GM20000 (cell line): ENCODE measurements around the gene PHYHIPL.

ENCODE experiments used
- DNase-seq: peaks from one replicate; pipeline ENCODE4 v3.0.0; 2012; ENCODE audit warnings: low spot score
- TF ChIP-seq, protein P1 (sequence below): IDR thresholded peaks from 2 replicates; pipeline ENCODE4 v1.5.1; 2012; ENCODE audit warnings: mild to moderate bottlenecking, control low read depth; ENCODE audit errors: extremely low read depth, missing control alignments

Gene PHYHIPL

DNA sequence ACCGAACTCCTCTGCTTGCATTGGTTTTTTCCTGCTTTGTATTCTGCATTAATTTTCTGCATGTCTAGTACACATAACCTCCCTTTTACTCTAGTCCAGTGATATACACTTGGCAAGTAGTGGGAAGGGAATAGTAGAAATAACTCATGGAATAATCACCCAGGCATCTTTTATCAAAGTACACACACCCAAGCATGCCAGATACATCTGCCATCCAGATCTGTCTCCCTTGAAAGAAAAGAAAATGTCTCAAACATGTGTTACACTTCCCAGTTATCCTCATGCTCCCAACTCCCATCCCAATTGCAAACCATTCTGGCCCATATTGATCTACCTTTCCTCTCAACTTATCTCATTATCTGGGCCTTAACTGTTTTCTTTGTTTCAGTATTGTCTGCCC is 79.0 kb downstream of the PHYHIPL start:
- no peak for DNase-seq
- TF ChIP-seq, protein P1, sequence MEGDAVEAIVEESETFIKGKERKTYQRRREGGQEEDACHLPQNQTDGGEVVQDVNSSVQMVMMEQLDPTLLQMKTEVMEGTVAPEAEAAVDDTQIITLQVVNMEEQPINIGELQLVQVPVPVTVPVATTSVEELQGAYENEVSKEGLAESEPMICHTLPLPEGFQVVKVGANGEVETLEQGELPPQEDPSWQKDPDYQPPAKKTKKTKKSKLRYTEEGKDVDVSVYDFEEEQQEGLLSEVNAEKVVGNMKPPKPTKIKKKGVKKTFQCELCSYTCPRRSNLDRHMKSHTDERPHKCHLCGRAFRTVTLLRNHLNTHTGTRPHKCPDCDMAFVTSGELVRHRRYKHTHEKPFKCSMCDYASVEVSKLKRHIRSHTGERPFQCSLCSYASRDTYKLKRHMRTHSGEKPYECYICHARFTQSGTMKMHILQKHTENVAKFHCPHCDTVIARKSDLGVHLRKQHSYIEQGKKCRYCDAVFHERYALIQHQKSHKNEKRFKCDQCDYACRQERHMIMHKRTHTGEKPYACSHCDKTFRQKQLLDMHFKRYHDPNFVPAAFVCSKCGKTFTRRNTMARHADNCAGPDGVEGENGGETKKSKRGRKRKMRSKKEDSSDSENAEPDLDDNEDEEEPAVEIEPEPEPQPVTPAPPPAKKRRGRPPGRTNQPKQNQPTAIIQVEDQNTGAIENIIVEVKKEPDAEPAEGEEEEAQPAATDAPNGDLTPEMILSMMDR, result no peak

- no peak for DNase-seq
- TF ChIP-seq, protein P1, result no peak
These were observed 80.8 kb downstream of the PHYHIPL start for GRCh38 chr10:59257224-59257623.

DNA sequence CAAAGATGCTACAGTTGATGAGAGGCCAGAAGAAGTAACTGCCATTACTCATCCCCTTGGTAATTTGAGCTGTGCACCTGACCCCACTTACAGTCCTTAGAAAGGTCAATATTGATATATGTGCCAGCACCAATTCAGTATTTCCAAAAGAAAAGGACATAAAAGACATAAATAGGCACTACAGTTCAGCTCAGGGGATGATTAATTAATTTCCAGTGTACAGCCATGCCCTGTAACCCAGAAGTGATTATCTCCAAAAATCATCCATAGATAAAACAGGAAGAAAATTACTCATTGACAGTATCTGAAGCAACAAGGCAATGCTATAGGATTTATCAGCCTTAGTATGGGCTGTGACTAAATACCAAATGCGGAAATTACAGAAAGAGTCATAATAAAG is 82.4 kb downstream of the PHYHIPL start:
- DNase-seq, result no peak

DNA sequence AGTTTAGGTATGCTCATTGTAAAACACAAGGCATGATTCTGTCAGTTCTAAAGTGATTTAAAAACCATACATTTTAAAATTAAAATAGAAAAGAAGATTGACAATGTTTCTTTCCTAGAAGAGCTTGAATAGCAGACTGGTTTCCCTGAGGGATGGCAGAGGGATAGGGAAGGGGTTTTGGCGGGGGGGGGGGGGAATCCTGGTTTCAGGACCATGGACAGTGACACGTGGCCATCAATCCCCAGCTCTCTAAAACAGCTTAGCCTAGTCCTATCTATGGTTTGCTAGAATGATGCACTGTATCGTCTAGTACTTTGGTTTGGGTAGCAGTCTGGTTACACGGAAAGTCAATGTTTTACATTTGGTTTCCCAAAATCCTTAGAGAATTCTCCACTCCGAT is 88.7 kb downstream of the PHYHIPL start:
- TF ChIP-seq, protein P1, result no peak
- no peak for DNase-seq

More for the DNA sequence above, 82.4 kb downstream of the PHYHIPL start:
- TF ChIP-seq, protein P1, result no peak

GRCh38 chr10:59266321-59266720 is 89.9 kb downstream of the PHYHIPL start:
- TF ChIP-seq, protein P1, result no peak
- DNase-seq, result no peak

DNA sequence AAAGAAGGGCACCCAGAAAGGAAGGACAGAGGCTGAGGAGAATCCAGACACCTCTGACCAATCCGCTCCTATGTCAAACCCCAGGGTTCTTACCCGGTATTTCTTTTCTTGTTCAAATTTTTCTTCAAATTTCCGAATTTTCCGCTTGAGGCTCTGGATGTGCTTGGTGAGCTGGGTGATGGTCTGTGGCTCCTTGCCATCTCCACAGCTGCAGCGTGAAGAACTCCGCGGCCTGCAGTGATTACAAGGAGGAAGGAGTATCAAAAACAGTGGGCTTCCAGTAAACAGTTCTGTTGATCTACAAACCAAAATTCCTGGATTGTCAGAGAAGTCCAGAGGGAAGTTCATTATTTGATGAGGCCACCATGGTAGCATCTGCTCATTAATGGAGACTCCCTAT is 92.0 kb downstream of the PHYHIPL start:
- DNase-seq, result no peak
- TF ChIP-seq, protein P1, result no peak

- no peak for DNase-seq
- TF ChIP-seq, protein P1, result no peak
These were observed 93.2 kb downstream of the PHYHIPL start for GRCh38 chr10:59269651-59270050.
